HG03439 (cell line): ENCODE data around the gene ADAMTSL2.

Experiments used
- ATAC-seq: cut with Tn5 transposase; IDR thresholded peaks from one replicate; pipeline ENCODE4 v1.9.1; 2021; ENCODE audit warnings: mild to moderate bottlenecking, moderate library complexity; ENCODE audit not compliant: unreplicated experiment

ADAMTSL2 gene

GRCh38 chr9:133499132-133499891 lies 35.2 kb upstream of the ADAMTSL2 start:
- ATAC-seq = no peak

GRCh38 chr9:133499892-133500270 lies 34.6 kb upstream of the ADAMTSL2 start:
- ATAC-seq = no peak

GRCh38 chr9:133502112-133502511 lies 32.4 kb upstream of the ADAMTSL2 start:
- ATAC-seq = no peak

GRCh38 chr9:133505186-133505830 lies 29.2 kb upstream of the ADAMTSL2 start:
- no peak for ATAC-seq

- no peak for ATAC-seq
Observed at GRCh38 chr9:133505901-133506652, 28.4 kb upstream of the ADAMTSL2 start.

- ATAC-seq = no peak
Observed at GRCh38 chr9:133506653-133507038, 27.9 kb upstream of the ADAMTSL2 start.

GRCh38 chr9:133507246-133507965 lies 27.1 kb upstream of the ADAMTSL2 start:
- no peak for ATAC-seq

GRCh38 chr9:133508046-133508445 lies 26.5 kb upstream of the ADAMTSL2 start:
- ATAC-seq = no peak

DNA sequence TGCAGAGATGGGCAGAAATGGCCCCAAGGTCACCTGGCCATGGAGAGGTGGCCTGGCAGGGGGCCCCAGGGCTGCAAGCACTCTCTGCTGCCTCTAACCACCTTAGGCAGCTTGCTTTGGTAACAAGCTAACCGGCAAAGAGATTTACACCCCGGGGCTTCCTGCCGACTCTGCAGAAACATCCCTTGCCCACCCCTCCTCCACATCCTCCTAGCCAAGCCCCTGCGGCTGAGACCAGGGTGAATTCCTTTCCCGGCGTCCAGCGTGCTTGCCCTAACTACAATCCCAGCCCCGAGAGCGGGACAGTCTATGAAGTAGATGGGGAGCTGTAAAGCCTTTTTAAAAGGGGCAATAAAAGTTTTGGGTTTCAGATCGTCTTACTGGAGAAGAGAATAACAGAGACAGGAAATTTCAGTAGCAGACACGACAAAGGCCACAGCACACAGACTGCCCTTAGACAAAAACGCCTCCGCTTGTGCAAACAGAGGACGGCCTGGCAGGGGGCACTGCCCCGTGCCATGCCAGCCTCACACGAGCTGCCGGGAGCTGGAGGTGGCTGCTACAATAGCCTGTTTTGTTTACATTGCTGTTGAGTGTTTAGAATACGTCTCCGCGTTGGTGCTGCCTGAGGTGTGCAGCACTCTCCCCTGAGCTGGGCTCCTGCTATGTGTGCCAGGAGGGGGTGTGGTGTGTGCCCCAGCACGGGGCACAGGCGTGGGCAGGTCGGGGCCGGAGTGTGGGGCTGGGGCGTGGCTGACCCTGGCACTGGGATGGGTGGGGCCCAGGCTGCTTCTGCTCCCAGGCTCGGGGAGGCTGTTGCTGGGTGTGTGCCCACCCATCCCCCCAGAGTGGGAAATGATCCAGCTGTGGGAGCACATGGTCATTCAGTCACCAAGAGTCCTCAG lies 25.1 kb upstream of the ADAMTSL2 start:
- no peak for ATAC-seq

- ATAC-seq = no peak
Observed at GRCh38 chr9:133510926-133511505, 23.5 kb upstream of the ADAMTSL2 start.

DNA sequence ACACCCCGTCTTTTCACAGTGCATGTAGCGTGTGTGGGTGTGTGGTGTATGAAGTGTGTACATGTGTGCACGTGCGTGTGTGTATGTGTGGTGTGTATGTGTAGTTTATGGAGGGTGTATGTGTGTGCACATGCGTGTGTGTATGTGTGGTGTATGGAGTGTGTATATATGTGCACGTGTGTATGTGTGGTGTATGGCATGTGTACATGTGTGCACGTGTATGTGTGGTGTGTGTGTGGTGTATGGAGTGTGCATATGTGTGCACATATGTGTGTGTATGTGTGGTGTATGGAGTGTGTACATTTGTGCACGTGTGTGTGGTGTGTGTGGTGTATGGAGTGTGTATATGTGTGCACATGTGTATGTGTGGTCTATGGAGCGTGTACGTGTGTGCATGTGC lies 22.9 kb upstream of the ADAMTSL2 start:
- ATAC-seq = no peak

DNA sequence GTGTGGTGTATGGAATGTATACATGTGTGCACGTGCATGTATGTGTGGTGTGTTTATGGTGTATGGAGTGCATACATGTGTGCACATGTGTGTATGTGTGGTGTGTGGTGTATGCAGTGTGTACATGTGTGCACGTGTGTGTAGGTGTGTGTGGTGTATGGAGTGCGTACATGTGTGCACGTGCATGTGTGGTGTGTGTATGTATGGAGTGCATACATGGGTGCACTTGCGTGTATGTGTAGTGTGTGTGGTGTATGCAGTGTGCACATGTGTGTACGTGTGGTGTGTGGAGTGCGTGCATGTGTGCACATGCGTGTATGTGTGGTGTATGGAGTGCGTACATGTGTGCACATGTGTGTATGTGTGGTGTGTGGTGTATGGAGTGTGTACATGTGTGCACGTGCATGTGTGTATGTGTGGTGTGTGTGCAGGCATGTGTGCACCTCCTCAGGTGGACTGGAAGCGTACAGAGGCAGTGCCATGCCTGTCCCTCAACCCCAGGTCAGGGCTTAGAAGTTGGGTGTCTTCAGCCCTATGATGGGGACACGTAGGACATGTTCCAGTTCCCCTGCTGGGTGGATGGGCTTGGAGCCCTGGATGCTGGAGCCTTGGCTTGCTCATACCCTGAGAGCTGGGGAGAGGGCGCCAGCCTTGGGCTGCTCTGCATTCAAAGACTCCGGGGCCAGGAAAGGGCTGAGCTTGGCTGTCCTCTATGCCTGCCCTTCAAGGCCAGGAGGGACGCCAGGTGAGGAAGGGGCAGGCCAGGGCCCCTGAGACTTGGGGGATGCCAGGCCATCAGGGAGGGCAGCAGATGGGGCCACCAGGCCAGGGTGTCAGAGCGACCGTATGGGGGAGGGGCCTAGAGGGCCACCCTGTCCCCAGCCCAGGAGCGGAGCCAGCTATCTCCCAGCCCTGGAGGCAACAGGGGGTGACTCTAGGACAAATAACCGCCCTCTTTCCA lies 22.0 kb upstream of the ADAMTSL2 start:
- ATAC-seq = no peak

DNA sequence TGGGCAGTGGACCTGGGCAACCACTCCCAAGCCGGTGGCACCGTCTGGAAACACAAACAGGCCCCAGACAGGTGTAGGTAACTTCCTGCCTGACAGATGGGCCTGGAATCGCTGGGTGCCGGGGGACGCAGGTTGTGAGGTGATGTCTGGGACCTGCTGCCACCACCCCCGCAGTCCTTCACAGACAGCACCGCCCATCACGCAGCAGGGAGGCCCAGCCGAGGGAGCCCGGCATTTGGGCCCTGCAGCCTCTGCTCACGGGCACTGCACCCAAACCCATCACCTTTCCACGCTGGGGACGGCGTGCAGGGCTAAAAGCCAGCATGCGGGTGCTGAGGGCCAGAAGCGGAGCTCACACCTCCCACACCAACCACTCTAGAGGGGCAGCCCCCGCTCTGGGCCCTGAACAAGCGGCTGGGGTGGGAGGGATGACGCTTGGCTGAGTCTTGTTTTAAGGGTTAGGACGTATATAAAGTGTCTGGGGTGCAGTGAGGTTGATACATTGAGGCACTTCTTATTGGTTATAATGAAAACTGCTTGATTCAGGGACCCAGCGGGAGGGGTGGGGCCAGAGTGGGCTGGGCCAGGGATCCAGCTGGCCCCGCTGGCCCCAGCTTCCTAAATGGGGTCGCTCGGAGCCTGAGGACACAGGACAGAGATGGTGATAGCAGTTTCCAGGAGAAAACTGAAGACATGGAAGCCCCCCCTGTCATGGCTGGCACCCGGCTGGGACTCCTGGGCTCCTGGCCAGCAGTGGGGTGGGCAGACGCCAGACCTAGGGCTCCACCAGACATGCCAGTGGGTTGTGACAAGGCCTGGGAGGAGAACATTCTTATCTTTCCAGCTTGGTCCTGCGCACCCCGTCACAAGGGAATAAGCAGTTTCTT lies 21.0 kb upstream of the ADAMTSL2 start:
- ATAC-seq = no peak

DNA sequence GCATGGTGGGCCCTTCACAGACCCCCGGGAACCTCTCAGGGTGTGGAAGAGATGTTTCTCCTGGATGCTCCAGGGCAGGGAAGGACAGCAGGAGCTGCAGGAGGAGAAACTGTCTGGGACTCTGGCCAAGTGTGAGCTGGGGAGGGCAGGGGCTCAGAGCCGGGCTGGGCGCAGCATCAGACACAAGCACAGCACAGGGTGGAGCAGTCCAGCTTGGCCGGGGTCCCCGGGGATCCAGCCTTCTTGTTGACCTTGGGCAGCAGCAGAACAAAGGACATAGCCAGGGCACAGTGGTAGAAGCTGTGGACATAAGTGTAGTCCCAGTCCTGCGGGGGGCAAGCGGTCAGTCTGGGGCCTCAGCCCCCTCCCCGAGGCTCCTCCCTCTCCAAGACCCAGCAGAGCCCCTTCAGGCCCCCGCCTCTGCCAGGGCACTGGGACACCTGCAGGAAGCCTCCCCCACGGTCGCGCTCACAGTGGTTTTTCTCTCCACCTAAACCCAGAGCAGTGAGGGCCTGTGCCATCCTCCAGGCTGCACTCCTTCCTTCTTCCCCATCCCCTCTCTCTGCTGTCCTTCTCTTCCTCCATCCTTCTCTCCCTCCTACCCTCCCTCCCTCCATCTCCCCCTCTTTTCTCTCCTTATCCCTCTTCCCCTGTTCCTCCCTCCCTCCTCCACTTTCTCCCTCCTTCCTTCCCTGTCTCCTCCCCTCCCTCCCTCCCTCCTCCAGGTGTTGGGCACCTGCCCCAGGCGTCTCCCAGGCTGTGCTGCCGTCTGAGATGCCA lies 19.9 kb upstream of the ADAMTSL2 start:
- no peak for ATAC-seq

GRCh38 chr9:133515240-133515610 lies 19.3 kb upstream of the ADAMTSL2 start:
- ATAC-seq = no peak

GRCh38 chr9:133515615-133516255 lies 18.8 kb upstream of the ADAMTSL2 start:
- ATAC-seq = no peak
